Inferior parietal cortex (tissue), 1 donor: Measurements from ENCODE around the gene USP10.
"Not testable (repeated sequence)": the region's sequence is repeated elsewhere in the genome, so short reads cannot be mapped to it uniquely, and the experiment has no call there.

Experiments
- DNase-seq: peaks from one replicate; pipeline ENCODE4 v3.0.0-alpha.2; 2016; ENCODE audit errors: extremely low spot score

Gene USP10

GRCh38 chr16:84693869-84694268 lies 5.9 kb upstream of the USP10 start:
- not testable (repeated sequence) for DNase-seq

DNA sequence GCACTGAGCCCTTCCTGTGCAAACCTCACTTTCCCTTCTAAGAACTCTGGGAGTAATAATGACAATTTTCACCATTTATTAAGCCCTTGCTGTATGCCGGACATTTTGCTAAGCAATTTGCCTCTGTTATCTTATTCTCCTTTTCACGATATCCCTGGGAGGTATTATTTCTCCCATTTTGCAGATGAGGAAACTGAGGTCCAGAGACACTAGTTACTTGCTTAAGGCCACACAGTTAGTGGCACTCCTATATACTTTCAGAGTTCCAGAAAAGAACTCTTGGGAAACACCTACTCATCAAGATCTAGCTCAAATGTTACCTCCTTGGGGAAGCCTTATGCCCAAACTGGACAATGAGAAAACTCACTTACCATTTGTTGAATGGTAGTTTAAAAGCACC lies 4.8 kb upstream of the USP10 start:
- no peak for DNase-seq

DNA sequence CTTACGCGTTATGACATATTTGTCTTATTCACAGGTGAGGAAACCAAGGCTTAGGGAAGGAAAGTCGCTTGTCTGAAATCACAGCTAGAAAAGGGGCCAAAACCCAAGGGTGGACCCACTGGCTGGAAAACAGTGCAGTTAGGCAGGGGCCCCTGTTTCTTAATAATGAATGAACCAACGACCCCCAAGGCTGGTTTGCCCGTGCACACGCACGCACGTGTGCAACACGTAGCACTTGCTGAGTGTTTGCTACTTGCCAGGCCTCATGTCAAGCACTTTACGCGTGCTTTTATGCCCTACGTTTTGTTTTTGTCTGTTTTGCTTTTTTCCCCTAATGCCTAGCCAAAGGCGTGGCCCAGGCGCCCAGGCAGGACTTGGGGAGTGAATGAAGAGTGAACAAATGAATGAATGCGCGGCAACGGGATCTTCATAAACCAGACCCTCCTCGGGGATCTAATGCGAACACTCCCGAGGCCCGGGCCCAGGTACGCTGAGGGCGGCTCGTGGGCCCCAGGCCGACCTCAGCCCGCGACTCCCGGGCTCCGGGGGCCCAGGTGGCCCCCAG lies 571 bp upstream of the USP10 start:
- DNase-seq = no peak

GRCh38 chr16:84700446-84701300 lies 873 bp downstream of the USP10 start:
- DNase-seq = peak; percentile 22

GRCh38 chr16:84703681-84704080 lies 3.9 kb downstream of the USP10 start:
- DNase-seq = no peak

DNA sequence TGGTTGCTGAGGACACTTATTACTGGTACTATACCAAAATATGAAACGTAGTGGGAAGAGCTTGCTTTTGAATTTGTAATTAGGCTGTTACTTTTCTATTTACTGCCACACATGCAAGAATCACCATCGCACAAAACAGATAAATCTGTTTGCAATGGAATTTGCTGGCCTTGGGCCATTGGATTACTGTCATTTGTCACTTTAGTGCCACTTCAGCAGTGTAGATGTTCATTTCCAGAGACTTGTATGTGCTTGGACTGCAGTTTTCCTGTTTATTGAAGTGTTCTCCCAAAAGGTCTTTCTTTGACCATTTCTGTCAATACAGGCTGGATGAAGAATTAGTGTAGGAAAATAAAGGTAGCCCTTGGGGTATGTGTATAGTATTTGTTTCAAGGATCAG lies 4.5 kb downstream of the USP10 start:
- no peak for DNase-seq

- DNase-seq = no peak
Measured at GRCh38 chr16:84706856-84707255, 7.1 kb downstream of the USP10 start.

- DNase-seq = no peak
Measured at GRCh38 chr16:84709609-84710008, 9.8 kb downstream of the USP10 start.

DNA sequence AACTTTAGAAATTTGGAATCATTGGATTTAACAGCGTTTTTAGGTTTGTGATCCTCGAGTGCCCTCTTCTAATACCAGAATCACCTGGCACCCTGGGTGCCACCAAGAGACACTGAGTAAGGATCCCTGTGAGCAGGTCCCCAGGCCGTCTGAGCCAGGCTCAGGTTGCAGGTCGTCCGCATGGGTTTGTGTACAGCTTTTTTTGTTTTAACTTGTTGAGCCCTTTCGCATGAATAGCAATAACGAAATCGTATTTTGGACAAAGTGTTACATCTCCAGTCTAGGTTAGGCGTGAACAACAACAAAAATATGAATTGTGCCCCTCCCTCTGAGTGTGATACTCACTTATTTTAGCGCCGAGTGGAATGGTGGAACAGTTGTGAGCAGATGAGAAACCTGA lies 10.9 kb downstream of the USP10 start:
- DNase-seq = no peak

- no peak for DNase-seq
Measured at GRCh38 chr16:84712138-84712671, 12.4 kb downstream of the USP10 start.

GRCh38 chr16:84712801-84713775 lies 13.3 kb downstream of the USP10 start:
- DNase-seq = no peak

DNA sequence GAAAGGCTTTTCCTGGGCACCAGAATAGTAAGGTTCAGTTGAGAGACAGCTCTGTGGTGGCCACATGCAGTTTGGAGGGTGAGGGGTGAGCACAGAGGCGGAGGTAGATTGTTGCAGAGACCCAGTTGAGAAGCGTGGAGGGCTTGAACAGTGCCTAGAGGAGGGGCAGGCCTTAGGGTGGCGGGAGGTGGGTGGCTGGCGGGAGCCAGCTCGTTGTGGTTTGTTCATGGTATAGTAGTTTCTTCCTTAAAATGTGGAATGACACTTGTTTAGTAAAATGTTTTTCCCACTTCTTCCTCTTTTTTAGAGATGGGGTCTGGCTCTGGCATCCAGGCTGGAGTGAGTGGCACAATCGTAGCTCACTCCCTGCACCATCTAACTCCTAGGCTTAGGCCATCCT lies 14.2 kb downstream of the USP10 start:
- no peak for DNase-seq

DNA sequence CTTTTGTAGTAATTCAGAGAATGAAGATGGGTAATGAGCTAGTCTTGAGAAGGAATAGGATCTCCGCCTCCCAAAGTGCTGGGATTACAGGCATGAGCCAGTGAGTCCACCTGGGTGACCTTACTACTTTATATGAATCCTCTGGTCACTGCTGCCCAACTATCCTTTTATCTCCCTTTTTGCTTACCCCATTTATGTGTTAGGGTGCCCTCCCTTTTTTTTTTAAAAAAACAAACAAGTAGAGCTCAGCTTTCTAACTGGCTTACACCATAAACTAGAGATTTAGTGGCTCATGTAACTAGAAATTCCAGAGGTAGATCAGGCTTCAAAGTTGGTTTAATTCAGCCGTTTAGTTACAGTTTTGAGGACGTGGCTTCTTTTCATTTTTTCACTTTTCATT lies 15.6 kb downstream of the USP10 start:
- no peak for DNase-seq

DNA sequence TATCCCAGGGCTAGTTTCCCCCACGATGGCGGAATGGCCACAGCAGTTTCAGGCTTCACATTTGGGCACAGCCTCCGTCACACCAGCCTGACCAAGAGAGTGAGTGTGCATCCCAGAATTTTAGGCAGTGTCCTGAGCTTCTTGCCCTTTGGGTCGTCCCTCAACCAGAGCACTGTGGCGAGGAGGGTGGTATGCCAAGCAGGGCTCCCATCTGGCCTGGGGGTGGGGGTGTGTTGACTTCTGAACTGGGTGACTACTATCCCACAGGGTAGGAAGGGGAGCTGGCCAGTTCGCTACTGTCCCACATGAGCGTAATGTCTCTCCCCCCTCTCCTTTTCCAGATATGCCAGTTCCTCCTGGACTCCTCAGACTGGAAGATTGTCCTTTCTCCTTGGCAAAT lies 16.1 kb downstream of the USP10 start:
- DNase-seq = no peak

- no peak for DNase-seq
Measured at GRCh38 chr16:84716740-84717139, 16.9 kb downstream of the USP10 start.

DNA sequence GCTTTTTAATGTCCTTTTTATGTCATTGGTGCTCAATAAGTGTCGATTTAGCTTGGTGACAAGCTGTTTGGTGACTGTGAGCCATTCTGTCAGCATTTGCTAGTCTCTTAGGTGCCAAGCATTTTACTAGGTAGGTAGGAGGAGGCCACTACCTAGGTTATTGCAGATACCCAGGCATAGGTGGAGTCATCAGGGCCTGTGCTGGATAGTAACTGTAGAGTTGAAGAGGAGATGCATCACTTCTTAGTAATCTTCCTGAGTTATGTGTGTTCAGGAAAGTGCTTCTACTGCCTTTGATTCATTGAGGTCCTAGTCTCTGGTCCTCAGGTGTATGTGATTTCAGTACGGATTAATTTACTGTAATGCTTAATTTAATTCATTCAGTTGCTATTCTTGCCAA lies 17.7 kb downstream of the USP10 start:
- no peak for DNase-seq

DNA sequence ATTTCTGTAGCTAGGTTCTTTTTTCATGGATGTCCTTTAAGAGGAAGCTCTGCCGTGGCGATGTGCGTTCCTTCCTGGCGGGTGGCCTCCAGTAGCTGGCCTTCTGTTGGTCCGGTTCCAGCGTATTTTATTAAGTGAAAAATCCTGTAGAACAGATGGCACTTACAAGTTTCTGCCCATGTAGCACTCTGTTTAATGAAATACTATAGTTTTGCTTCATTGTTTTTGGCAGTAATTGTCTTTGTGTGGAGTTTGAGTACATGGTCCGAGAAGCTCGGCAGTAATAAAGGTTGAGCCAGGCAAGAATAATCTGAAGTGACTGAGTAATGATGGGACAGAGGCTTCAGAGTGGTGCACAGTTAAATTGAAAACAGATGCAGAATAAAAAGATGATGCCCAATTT lies 20.4 kb downstream of the USP10 start:
- DNase-seq = no peak

- DNase-seq = no peak
Measured at GRCh38 chr16:84722068-84722467, 22.3 kb downstream of the USP10 start.

DNA sequence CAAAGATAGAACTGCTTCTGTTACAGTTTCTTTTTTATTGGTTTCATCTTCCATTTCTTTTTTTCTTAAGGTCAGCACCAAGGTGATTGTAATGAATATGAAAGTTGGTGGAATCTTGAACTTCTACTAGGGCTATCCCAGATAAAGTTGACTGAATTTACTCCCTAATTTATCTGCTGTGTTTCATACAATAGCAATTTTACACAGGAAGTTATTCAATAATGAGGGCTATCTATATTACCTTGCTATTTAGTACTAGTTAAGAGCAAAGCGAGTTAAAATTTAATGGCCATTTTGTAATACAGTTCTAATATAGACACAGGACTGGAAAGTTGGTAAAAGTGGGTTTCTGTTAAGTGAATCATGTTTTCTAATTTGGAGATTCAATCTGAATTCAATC lies 24.1 kb downstream of the USP10 start:
- no peak for DNase-seq

DNA sequence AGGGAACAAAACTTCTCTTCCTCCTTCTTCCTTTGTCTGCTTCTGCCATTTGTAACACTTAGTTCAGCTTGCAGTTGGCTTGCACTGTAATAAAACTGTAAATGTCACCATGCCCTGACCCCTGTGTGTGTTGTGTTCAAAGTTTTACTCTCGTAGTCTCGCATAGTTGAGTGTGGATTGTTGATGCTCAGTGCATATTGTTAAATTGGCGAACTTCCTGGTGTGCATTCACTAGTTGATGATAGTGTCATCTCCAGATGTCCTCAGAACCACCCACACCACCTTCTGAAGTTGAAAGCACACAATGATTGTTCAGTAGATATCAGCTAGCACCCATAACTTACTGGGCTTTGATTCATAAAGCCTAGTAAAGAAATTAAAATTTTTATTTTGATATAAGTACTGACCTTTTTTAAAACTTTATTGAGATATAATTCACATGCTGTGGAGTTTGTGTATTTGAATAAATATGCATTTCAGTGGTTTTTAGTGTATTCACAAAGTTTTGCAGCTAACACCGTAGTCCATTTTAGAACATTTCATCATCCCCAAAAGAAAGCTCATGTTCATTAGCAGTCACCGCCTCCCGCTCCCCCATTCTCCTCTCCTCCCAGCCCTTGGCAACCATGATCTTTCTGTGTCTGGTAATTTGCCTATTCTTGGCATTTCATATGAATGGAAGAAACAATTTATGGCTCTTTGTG lies 25.0 kb downstream of the USP10 start:
- DNase-seq = no peak

GRCh38 chr16:84725481-84726078 lies 25.8 kb downstream of the USP10 start:
- no peak for DNase-seq
